ENCODE results near the gene PCBP3.
A peak's percentile ranks its signal among the peaks of the same experiment; 100 is the strongest.
"Not testable (repeated sequence)": the region's sequence is repeated elsewhere in the genome, so short reads cannot be mapped to it uniquely, and the experiment has no call there.

Gene PCBP3

DNA sequence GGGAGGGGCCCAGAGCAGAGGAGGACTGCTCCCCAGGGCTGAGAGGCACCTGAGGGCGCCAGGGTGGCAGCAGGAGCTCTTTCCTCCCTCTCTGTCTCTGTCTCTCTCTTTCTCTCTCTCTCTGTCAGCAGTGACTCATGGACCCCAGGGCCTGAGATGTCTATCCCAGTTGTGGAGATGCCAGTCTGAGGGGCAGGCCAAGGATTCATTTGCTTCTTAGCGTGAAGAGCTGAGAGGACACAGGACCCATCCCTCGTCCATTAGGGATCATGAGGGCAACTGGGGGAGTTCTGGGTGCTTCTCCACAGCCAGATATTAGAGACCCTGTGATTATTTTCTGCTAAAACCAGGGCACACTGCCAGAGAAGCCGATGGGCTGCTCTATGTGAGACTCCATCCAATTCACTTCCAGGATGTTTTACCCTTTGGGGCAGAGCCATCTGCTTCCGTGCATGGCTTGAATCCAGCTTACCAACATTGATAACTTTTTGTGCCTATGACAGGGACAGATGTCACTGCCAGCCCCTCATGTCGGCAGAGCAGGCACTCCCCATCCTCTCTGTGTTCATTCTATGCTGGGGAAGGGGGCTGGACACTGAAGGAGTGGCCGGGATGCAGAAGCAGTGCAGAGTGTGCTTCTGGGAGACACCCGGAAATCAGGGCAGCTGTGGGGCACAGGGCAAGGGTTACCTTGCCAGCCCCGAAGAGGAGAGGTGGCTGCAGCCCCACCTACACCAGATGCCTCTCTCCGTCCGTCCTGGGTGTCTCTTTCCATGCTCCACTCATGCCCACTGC lies 4.1 kb upstream of the PCBP3 start:
- Histone ChIP-seq H3K4me2 (ENCODE audit: low read length) (no peak overlapping the region), H3K27me3 (ENCODE audit: control insufficient read depth, insufficient read depth, low read length) (peaks cover 41% of the 10 kb centered on the region), H3K9me3 (replicated peaks; ENCODE audit: low read length) (no peaks in the 10 kb centered on the region), H3K4me1 (ENCODE audit: control insufficient read depth, insufficient read depth, low read length) (peaks cover 9% of the 10 kb centered on the region), H3K4me3 (ENCODE audit: low read length) (no peak overlapping the region), H3K9ac (ENCODE audit: low read depth, low read length) (no peak overlapping the region), H3K36me3 (ENCODE audit: insufficient read depth, low read length) (no peaks in the 10 kb centered on the region)

GRCh38 chr21:45640001-45640887 lies 3.3 kb upstream of the PCBP3 start:
- Histone ChIP-seq H3K9me3 (replicated peaks; ENCODE audit: low read length) (no peaks in the 10 kb centered on the region), H3K36me3 (ENCODE audit: insufficient read depth, low read length) (no peaks in the 10 kb centered on the region), H3K4me1 (ENCODE audit: control insufficient read depth, insufficient read depth, low read length) (peaks cover 17% of the 10 kb centered on the region), H3K9ac (ENCODE audit: low read depth, low read length) (no peak overlapping the region), H3K4me2 (ENCODE audit: low read length) (no peak overlapping the region), H3K4me3 (ENCODE audit: low read length) (no peak overlapping the region), H3K27me3 (ENCODE audit: control insufficient read depth, insufficient read depth, low read length) (peaks cover 47% of the 10 kb centered on the region)

DNA sequence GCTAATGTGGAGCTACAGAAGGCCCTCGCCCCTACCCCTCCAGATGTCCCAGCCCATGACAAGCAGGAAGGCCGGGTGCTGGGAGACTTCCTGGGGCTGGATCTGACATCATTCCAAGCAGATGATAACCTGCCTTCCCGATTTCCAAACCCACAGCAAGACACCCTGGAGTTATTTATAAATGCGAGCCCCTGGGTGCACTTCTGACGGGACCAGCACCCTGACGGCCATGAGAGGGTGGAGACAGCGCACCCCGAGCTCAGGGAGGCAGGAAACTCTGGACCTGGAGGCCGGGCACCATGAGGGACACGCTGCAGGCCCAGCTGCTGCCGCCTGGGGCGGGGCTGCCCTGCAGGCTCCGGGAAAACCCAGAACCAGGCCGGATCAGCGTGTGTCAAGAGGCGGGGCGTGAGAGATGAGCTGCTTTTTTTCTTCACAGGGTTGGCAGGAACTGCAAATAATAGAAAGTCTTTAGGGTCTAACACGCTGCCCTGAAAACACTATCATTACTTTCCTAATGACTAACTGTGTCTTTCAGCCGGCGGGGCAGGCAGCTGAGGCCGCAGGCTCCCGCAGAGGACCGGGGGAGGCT lies 2.5 kb upstream of the PCBP3 start:
- Histone ChIP-seq H3K9ac (ENCODE audit: low read depth, low read length) (no peak overlapping the region), H3K4me3 (ENCODE audit: low read length) (no peak overlapping the region)

DNA sequence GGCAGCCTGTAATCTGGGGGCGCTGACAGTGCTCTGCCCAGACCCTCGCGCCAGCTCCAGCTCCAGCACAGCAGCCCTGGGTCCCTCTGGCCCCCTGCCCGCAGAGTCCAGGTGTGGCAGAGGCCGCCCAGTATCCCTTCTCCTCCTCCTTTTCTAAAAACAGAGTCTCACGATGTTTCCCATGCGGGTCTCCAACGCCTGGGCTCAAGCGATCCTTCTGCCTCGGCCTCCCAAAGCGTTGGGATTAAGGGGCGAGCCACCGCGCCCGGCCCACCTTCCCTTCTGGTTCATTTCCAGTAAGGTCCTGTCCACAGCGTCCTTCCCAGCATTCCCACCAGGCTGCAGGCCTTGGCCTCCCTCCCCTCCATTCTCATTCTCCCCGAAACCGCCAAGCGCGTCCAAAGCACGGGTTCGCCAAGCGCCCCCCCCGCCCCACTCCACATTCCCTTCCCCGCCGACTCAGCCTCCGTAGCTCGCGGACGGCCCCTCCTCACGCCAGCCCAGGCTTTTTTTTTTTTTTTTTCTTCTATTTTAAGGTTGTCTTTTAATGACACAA lies 2.0 kb upstream of the PCBP3 start:
- Histone ChIP-seq H3K4me1 (ENCODE audit: control insufficient read depth, insufficient read depth, low read length) (peaks cover 22% of the 10 kb centered on the region), H3K4me2 (ENCODE audit: low read length) (no peak overlapping the region), H3K4me3 (ENCODE audit: low read length) (no peak overlapping the region), H3K27me3 (ENCODE audit: control insufficient read depth, insufficient read depth, low read length) (peaks cover 47% of the 10 kb centered on the region), H3K9ac (ENCODE audit: low read depth, low read length) (no peak overlapping the region), H3K36me3 (ENCODE audit: insufficient read depth, low read length) (no peaks in the 10 kb centered on the region), H3K9me3 (replicated peaks; ENCODE audit: low read length) (no peaks in the 10 kb centered on the region)

More for the DNA sequence above, 2.5 kb upstream of the PCBP3 start:
- Histone ChIP-seq H3K27me3 (ENCODE audit: control insufficient read depth, insufficient read depth, low read length) (peaks cover 47% of the 10 kb centered on the region), H3K36me3 (ENCODE audit: insufficient read depth, low read length) (no peaks in the 10 kb centered on the region), H3K4me1 (ENCODE audit: control insufficient read depth, insufficient read depth, low read length) (peaks cover 22% of the 10 kb centered on the region), H3K4me2 (ENCODE audit: low read length) (no peak overlapping the region), H3K9me3 (replicated peaks; ENCODE audit: low read length) (no peaks in the 10 kb centered on the region)

GRCh38 chr21:45642122-45642813 lies 1.3 kb upstream of the PCBP3 start:
- H3K4me1 ChIP-seq (ENCODE audit: control insufficient read depth, insufficient read depth, low read length): peaks cover 22% of the 10 kb centered on the region
- H3K4me3 ChIP-seq (ENCODE audit: low read length): no peak overlapping the region
- H3K4me2 ChIP-seq (ENCODE audit: low read length): peak overlapping the region; percentile 32
- H3K9me3 ChIP-seq (replicated peaks; ENCODE audit: low read length): no peaks in the 10 kb centered on the region
- H3K36me3 ChIP-seq (ENCODE audit: insufficient read depth, low read length): no peaks in the 10 kb centered on the region
- peaks cover 46% of the 10 kb centered on the region for H3K27me3 ChIP-seq (ENCODE audit: control insufficient read depth, insufficient read depth, low read length)
- no peak overlapping the region for H3K9ac ChIP-seq (ENCODE audit: low read depth, low read length)

- Histone ChIP-seq H3K9me3 (replicated peaks; ENCODE audit: low read length) (no peaks in the 10 kb centered on the region), H3K27me3 (ENCODE audit: control insufficient read depth, insufficient read depth, low read length) (peaks cover 39% of the 10 kb centered on the region), H3K4me2 (ENCODE audit: low read length) (peak overlapping the region; percentile 84), H3K4me1 (ENCODE audit: control insufficient read depth, insufficient read depth, low read length) (peaks cover 20% of the 10 kb centered on the region), H3K4me3 (ENCODE audit: low read length) (peak overlapping the region; percentile 67), H3K9ac (ENCODE audit: low read depth, low read length) (peak overlapping the region; percentile 66), H3K36me3 (ENCODE audit: insufficient read depth, low read length) (no peaks in the 10 kb centered on the region)
Measured at GRCh38 chr21:45644041-45644906, 749 bp downstream of the PCBP3 start.

- Histone ChIP-seq H3K9me3 (replicated peaks; ENCODE audit: low read length) (no peaks in the 10 kb centered on the region), H3K36me3 (ENCODE audit: insufficient read depth, low read length) (no peaks in the 10 kb centered on the region), H3K9ac (ENCODE audit: low read depth, low read length) (no peak overlapping the region), H3K27me3 (ENCODE audit: control insufficient read depth, insufficient read depth, low read length) (peaks cover 13% of the 10 kb centered on the region), H3K4me1 (ENCODE audit: control insufficient read depth, insufficient read depth, low read length) (no peaks in the 10 kb centered on the region), H3K4me3 (ENCODE audit: low read length) (no peak overlapping the region), H3K4me2 (ENCODE audit: low read length) (no peak overlapping the region)
Measured at GRCh38 chr21:45651921-45652320, 8.4 kb downstream of the PCBP3 start.

DNA sequence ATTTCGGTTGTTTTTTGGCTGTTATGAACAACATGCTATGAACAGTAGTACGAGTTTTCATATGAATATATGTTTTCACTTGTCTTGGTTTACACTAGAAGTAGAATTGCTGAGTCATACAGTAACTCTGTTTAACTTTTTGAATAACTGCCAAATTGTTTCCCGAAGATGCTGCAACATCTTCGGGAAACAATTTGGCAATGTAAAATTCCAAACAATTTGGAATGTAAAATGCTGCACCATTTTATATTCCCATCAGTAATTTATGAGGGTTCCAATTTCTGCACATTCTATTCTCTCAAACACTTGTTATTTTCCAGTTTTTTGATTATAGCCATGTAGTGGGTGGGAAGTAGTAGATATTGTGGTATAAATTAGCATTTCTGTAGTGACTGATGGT lies 11.6 kb downstream of the PCBP3 start:
- Histone ChIP-seq H3K9me3 (replicated peaks; ENCODE audit: low read length) (no peaks in the 10 kb centered on the region), H3K9ac (ENCODE audit: low read depth, low read length) (no peak overlapping the region), H3K27me3 (ENCODE audit: control insufficient read depth, insufficient read depth, low read length) (peaks cover 11% of the 10 kb centered on the region), H3K36me3 (ENCODE audit: insufficient read depth, low read length) (no peaks in the 10 kb centered on the region), H3K4me2 (ENCODE audit: low read length) (no peak overlapping the region), H3K4me3 (ENCODE audit: low read length) (no peak overlapping the region), H3K4me1 (ENCODE audit: control insufficient read depth, insufficient read depth, low read length) (no peaks in the 10 kb centered on the region)

GRCh38 chr21:45656114-45656513 lies 12.6 kb downstream of the PCBP3 start:
- not testable (repeated sequence) for H3K9ac ChIP-seq (ENCODE audit: low read depth, low read length); H3K27me3 ChIP-seq (ENCODE audit: control insufficient read depth, insufficient read depth, low read length); H3K36me3 ChIP-seq (ENCODE audit: insufficient read depth, low read length); H3K4me2 ChIP-seq (ENCODE audit: low read length); H3K4me1 ChIP-seq (ENCODE audit: control insufficient read depth, insufficient read depth, low read length); H3K9me3 ChIP-seq (replicated peaks; ENCODE audit: low read length); H3K4me3 ChIP-seq (ENCODE audit: low read length)

GRCh38 chr21:45661913-45662622 lies 18.5 kb downstream of the PCBP3 start:
- not testable (repeated sequence) for H3K4me1 ChIP-seq (ENCODE audit: control insufficient read depth, insufficient read depth, low read length); H3K4me2 ChIP-seq (ENCODE audit: low read length); H3K36me3 ChIP-seq (ENCODE audit: insufficient read depth, low read length); H3K9ac ChIP-seq (ENCODE audit: low read depth, low read length); H3K9me3 ChIP-seq (replicated peaks; ENCODE audit: low read length); H3K27me3 ChIP-seq (ENCODE audit: control insufficient read depth, insufficient read depth, low read length); H3K4me3 ChIP-seq (ENCODE audit: low read length)
